GM21390 (cell line): ENCODE results near the gene SP2.
"Not testable (repeated sequence)": the region's sequence is repeated elsewhere in the genome, so short reads cannot be mapped to it uniquely, and the experiment has no call there.

Experiments
- ATAC-seq: cut with Tn5 transposase; IDR thresholded peaks from one replicate; pipeline ENCODE4 v1.9.1; 2021; ENCODE audit not compliant: unreplicated experiment

The SP2 gene

GRCh38 chr17:47918006-47918405, 22.0 kb downstream of the SP2 start:
- ATAC-seq: no peak

GRCh38 chr17:47918991-47919390, 23.0 kb downstream of the SP2 start:
- ATAC-seq: no peak

- ATAC-seq: not testable (repeated sequence)
Measured at GRCh38 chr17:47919889-47920288, 23.9 kb downstream of the SP2 start.

GRCh38 chr17:47924785-47925677, 29.0 kb downstream of the SP2 start:
- no peak for ATAC-seq

GRCh38 chr17:47925678-47925988, 29.6 kb downstream of the SP2 start:
- no peak for ATAC-seq

- no peak for ATAC-seq
Measured at GRCh38 chr17:47927821-47928400, 31.9 kb downstream of the SP2 start.

GRCh38 chr17:47928415-47928814, 32.4 kb downstream of the SP2 start:
- ATAC-seq: no peak

GRCh38 chr17:47929218-47930000, 33.4 kb downstream of the SP2 start:
- no peak for ATAC-seq

GRCh38 chr17:47931848-47932247, 35.8 kb downstream of the SP2 start:
- ATAC-seq: no peak

- no peak for ATAC-seq
Measured at GRCh38 chr17:47934856-47935255, 38.8 kb downstream of the SP2 start.

- not testable (repeated sequence) for ATAC-seq
Measured at GRCh38 chr17:47935468-47935867, 39.4 kb downstream of the SP2 start.

- ATAC-seq: no peak
Measured at GRCh38 chr17:47935961-47936360, 39.9 kb downstream of the SP2 start.

- no peak for ATAC-seq
Measured at GRCh38 chr17:47937941-47938340, 41.9 kb downstream of the SP2 start.

GRCh38 chr17:47941246-47942095, 45.4 kb downstream of the SP2 start, which contains the start of gene PNPO:
PNPO (plus strand) TSS chr17:47941571; CDS start chr17:47941676, 105 bp downstream.
- peak; percentile 91 for ATAC-seq

GRCh38 chr17:47942096-47942510, 46.1 kb downstream of the SP2 start:
- ATAC-seq: no peak

GRCh38 chr17:47942568-47942967, 46.5 kb downstream of the SP2 start:
- ATAC-seq: no peak

- no peak for ATAC-seq
Measured at GRCh38 chr17:47945080-47945479, 49.0 kb downstream of the SP2 start.

GRCh38 chr17:47945529-47946508, 49.8 kb downstream of the SP2 start:
- no peak for ATAC-seq

- no peak for ATAC-seq
Measured at GRCh38 chr17:47946516-47946915, 50.5 kb downstream of the SP2 start.
